ENCODE data around the gene KCTD1. TPM values are rescaled to one million over a fixed set of nuclear protein-coding genes. Genes with fewer than 3 reads are reported as not detected.
"Not testable (repeated sequence)": the region's sequence is repeated elsewhere in the genome, so short reads cannot be mapped to it uniquely, and the experiment has no call there.

The KCTD1 gene
- polyA plus RNA-seq, 1 donor from 2014 or later: 0.55 TPM

GRCh38 chr18:26454616-26455015 is 93.7 kb downstream of the KCTD1 start:
- H3K4me1 Mint-ChIP-seq: no peaks in the 10 kb centered on the region
- no peaks in the 10 kb centered on the region for H3K9me3 Mint-ChIP-seq
- no peak overlapping the region for H3K4me3 Mint-ChIP-seq
- peaks cover 1% of the 10 kb centered on the region for H3K27me3 Mint-ChIP-seq
- no peak overlapping the region for H3K27ac Mint-ChIP-seq
- peaks cover 8% of the 10 kb centered on the region for H3K36me3 Mint-ChIP-seq

- H3K4me3 Mint-ChIP-seq: no peak overlapping the region
- no peak overlapping the region for H3K27ac Mint-ChIP-seq
- peaks cover 2% of the 10 kb centered on the region for H3K27me3 Mint-ChIP-seq
- H3K36me3 Mint-ChIP-seq: peaks cover 8% of the 10 kb centered on the region
- no peaks in the 10 kb centered on the region for H3K9me3 Mint-ChIP-seq
- H3K4me1 Mint-ChIP-seq: peaks cover 0 to under 1% (median 0%) of the 10 kb centered on the region in 3 donors
Observed at GRCh38 chr18:26454192-26454591, 94.2 kb downstream of the KCTD1 start.

GRCh38 chr18:26453386-26453901 is 94.9 kb downstream of the KCTD1 start:
- no peak overlapping the region for H3K4me3 Mint-ChIP-seq
- no peak overlapping the region for H3K27ac Mint-ChIP-seq
- peaks cover 0 to 7% (median 4%) of the 10 kb centered on the region in 3 donors for H3K4me1 Mint-ChIP-seq
- H3K27me3 Mint-ChIP-seq: peaks cover 8% of the 10 kb centered on the region
- H3K36me3 Mint-ChIP-seq: peaks cover 4% of the 10 kb centered on the region
- no peaks in the 10 kb centered on the region for H3K9me3 Mint-ChIP-seq

GRCh38 chr18:26450989-26451682 is 97.2 kb downstream of the KCTD1 start:
- Mint-ChIP-seq H3K27me3 (peaks cover 13% of the 10 kb centered on the region), H3K36me3 (peaks cover 1% of the 10 kb centered on the region), H3K4me1 (peaks cover 0 to 10% (median 4%) of the 10 kb centered on the region in 3 donors), H3K9me3 (no peaks in the 10 kb centered on the region), H3K4me3 (no peak overlapping the region), H3K27ac (no peak overlapping the region)

DNA sequence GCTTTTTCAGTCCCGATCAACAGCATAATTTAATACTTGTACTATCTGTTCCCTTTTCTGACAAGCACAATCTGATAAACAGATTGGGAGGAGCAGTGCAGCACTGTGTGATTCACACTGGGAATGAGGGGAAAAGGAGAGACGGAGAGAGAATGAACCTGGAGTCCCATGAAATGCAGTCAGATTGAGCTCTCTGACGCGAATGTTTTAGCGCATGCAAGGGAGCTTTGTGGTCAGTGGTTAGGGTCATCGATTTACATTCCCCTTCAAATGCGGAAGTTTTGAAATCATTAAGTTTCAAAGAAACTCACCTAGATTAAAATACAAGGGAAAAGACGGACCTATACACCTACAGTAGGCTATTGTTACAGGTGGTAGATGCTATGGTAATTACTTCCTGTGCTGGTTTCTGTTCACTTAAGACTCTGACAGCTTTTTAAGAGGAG is 99.6 kb downstream of the KCTD1 start:
- H3K36me3 Mint-ChIP-seq: no peaks in the 10 kb centered on the region
- H3K27me3 Mint-ChIP-seq: peaks cover 21% of the 10 kb centered on the region
- H3K27ac Mint-ChIP-seq: no peak overlapping the region
- peak overlapping the region in 1 of 4 donors; percentile 75 for H3K4me3 Mint-ChIP-seq
- H3K4me1 Mint-ChIP-seq: peaks cover 0 to 10% (median 4%) of the 10 kb centered on the region in 3 donors
- H3K9me3 Mint-ChIP-seq: no peaks in the 10 kb centered on the region

DNA sequence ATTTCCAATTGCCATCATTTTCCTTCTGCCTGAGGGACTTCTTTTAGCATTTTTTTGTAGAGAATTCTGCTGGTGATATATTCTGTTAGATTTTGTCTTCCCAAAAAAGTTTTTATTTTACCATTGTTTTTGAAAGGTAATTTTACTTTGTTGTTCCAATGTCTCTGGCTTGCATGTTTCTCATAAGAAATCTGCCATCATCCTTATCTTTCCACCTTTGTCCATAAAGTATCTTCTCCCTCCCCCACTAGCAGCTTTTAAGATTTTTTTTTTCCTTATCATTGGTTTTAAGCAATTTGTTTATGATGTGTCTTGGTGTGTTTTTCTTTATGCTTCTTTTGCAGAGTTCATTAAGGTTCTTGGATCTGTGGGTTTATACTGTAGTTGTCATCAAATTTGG is 104.5 kb downstream of the KCTD1 start:
- H3K4me1 Mint-ChIP-seq: peaks cover 5 to 11% (median 11%) of the 10 kb centered on the region in 3 donors
- H3K27ac Mint-ChIP-seq: no peak overlapping the region
- H3K27me3 Mint-ChIP-seq: peaks cover 29% of the 10 kb centered on the region
- H3K4me3 Mint-ChIP-seq: no peak overlapping the region
- no peaks in the 10 kb centered on the region for H3K36me3 Mint-ChIP-seq
- H3K9me3 Mint-ChIP-seq: no peaks in the 10 kb centered on the region

GRCh38 chr18:26442126-26442525 is 106.2 kb downstream of the KCTD1 start:
- H3K27me3 Mint-ChIP-seq: peaks cover 22% of the 10 kb centered on the region
- H3K9me3 Mint-ChIP-seq: no peaks in the 10 kb centered on the region
- no peaks in the 10 kb centered on the region for H3K36me3 Mint-ChIP-seq
- H3K27ac Mint-ChIP-seq: no peak overlapping the region
- peaks cover 5 to 10% (median 8%) of the 10 kb centered on the region in 3 donors for H3K4me1 Mint-ChIP-seq
- H3K4me3 Mint-ChIP-seq: no peak overlapping the region

GRCh38 chr18:26440644-26441043 is 107.7 kb downstream of the KCTD1 start:
- H3K27me3 Mint-ChIP-seq: peaks cover 19% of the 10 kb centered on the region
- no peak overlapping the region for H3K4me3 Mint-ChIP-seq
- H3K4me1 Mint-ChIP-seq: peaks cover 5 to 10% (median 8%) of the 10 kb centered on the region in 3 donors
- H3K36me3 Mint-ChIP-seq: no peaks in the 10 kb centered on the region
- H3K27ac Mint-ChIP-seq: no peak overlapping the region
- H3K9me3 Mint-ChIP-seq: peaks cover 0 to 4% (median 0%) of the 10 kb centered on the region in 3 donors

DNA sequence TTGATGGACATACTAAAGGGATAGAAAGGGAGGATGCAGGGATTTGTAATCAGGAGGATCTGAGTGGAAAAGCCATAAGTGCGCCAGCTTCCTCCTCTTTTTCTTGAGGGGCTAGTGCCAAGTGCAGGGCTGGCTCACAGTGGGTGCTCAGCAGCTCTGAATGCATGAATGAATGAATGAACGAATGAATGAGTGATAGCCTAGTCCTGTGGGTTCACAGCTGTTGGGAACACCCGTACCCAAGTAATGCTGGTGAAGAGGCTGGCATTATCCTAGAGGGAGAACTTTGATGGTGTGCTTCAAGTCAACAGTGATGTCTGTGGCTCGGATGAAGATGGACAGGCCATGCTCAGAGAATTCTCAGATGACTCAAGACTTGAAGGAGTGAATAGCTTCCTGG is 108.8 kb downstream of the KCTD1 start:
- no peak overlapping the region for H3K4me3 Mint-ChIP-seq
- H3K36me3 Mint-ChIP-seq: no peaks in the 10 kb centered on the region
- H3K27me3 Mint-ChIP-seq: peaks cover 16% of the 10 kb centered on the region
- peaks cover 0 to 4% (median 0%) of the 10 kb centered on the region in 3 donors for H3K9me3 Mint-ChIP-seq
- peaks cover 5 to 10% (median 8%) of the 10 kb centered on the region in 3 donors for H3K4me1 Mint-ChIP-seq
- no peak overlapping the region for H3K27ac Mint-ChIP-seq

GRCh38 chr18:26438980-26439379 is 109.4 kb downstream of the KCTD1 start:
- Mint-ChIP-seq H3K9me3 (peaks cover 0 to 4% (median 0%) of the 10 kb centered on the region in 3 donors), H3K4me1 (peaks cover 5 to 10% (median 8%) of the 10 kb centered on the region in 3 donors)

DNA sequence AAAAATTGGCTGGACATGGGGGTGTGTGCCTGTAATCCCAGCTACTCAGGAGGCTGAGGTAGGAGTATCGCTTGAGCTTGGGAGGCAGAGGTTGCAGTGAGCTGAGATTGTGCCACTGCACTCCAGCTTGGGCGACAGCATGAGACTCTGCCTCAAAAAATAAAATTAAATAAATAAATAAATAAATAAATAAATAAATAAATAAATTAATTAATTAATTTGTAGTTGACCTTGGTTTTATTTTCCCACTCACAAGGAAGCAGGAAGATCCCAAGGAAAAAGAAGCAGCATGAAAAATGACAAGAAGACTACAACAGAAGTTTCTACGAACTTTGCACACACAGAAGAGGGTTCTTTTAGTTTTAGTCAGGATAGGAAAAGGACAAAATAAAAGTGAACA is 110.7 kb downstream of the KCTD1 start:
- peaks cover 14% of the 10 kb centered on the region for H3K27me3 Mint-ChIP-seq
- not testable (repeated sequence) for H3K36me3 Mint-ChIP-seq, H3K27ac Mint-ChIP-seq, H3K9me3 Mint-ChIP-seq, H3K4me3 Mint-ChIP-seq, H3K4me1 Mint-ChIP-seq

More at GRCh38 chr18:26438980-26439379, 109.4 kb downstream of the KCTD1 start:
- Mint-ChIP-seq H3K27ac (no peak overlapping the region), H3K36me3 (no peaks in the 10 kb centered on the region), H3K27me3 (peaks cover 15% of the 10 kb centered on the region), H3K4me3 (peak overlapping the region in 1 of 4 donors; percentile 13)

- no peaks in the 10 kb centered on the region for H3K36me3 Mint-ChIP-seq
- peaks cover 5 to 10% (median 8%) of the 10 kb centered on the region in 3 donors for H3K4me1 Mint-ChIP-seq
- no peak overlapping the region for H3K27ac Mint-ChIP-seq
- H3K4me3 Mint-ChIP-seq: no peak overlapping the region
- H3K27me3 Mint-ChIP-seq: peaks cover 13% of the 10 kb centered on the region
- H3K9me3 Mint-ChIP-seq: peaks cover 2 to 4% (median 2%) of the 10 kb centered on the region in 3 donors
Observed at GRCh38 chr18:26436176-26437051, 111.9 kb downstream of the KCTD1 start.

DNA sequence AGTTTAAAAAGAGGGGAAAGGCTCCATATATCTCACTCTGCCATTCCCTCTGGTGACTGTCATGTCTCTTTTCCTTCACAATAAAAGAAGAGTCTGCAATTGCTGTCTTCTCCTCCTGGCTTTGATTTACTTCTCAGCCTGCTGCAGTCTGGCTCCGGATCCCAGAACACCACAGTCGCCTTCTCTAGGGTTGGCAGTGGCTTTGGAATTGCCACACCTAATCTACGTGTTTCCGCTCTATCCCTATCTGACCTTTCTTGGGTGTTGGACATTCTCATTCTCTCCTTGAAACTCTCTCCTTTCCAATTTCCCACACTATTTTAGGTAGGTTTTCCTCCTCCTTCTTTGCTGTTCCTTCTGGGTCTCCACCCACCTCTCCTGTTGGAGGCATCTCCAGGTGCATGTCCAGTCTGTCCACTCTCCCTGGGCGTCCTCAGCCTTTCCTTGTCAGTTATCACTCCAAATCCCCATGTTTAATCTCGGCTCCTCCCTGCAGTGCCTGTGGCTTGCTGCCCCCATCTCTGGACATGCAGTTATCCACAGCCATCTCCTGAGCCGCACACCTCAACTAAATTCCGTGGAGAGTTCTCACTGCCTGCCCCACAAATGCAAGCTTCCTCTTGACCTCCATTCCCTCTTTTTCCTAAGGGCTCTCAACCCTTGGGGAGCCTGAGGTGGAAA is 112.8 kb downstream of the KCTD1 start:
- peaks cover 10% of the 10 kb centered on the region for H3K27me3 Mint-ChIP-seq
- H3K9me3 Mint-ChIP-seq: peaks cover 2 to 10% (median 5%) of the 10 kb centered on the region in 3 donors
- H3K4me1 Mint-ChIP-seq: peaks cover 5 to 10% (median 8%) of the 10 kb centered on the region in 3 donors
- H3K27ac Mint-ChIP-seq: no peak overlapping the region
- no peaks in the 10 kb centered on the region for H3K36me3 Mint-ChIP-seq
- peak overlapping the region in 1 of 4 donors; percentile 47 for H3K4me3 Mint-ChIP-seq

- Mint-ChIP-seq H3K4me1 (peaks cover 5 to 10% (median 8%) of the 10 kb centered on the region in 3 donors), H3K27ac (no peak overlapping the region), H3K36me3 (no peaks in the 10 kb centered on the region), H3K27me3 (peaks cover 11% of the 10 kb centered on the region), H3K9me3 (peaks cover 2 to 11% (median 9%) of the 10 kb centered on the region in 3 donors), H3K4me3 (no peak overlapping the region)
Observed at GRCh38 chr18:26434887-26435286, 113.5 kb downstream of the KCTD1 start.
